AG04450 (cell line): ENCODE measurements around the gene MAP7D1. TPM values are rescaled to one million over a fixed set of nuclear protein-coding genes. Genes with fewer than 3 reads are reported as not detected.

Source experiments
- CTCF ChIA-PET: fragments of 300-600, 350-600 bp; formaldehyde crosslinking; extraction: SDS; loops from one replicate; lab custom pipeline; 2022; ENCODE audit warnings: antibody characterized with exemption, inconsistent platforms; lab: Charles Lee
- POLR2A ChIA-PET: fragments of 350-600 bp; formaldehyde crosslinking; extraction: SDS; loops from one replicate; lab custom pipeline; 2021; ENCODE audit warnings: antibody characterized with exemption, inconsistent platforms; lab: Yijun Ruan, JAX
- DNase-seq: peaks from one replicate; pipeline ENCODE4 v3.0.0-alpha.2; 2011; ENCODE audit warnings: low read depth, low spot score
- H3K27ac ChIP-seq: one replicate; pipeline ENCODE4 v1.5.1; 2012; ENCODE audit warnings: low read depth, low read length, control low read depth
- H3K27me3 ChIP-seq: one replicate; pipeline ENCODE4 v1.6.0; 2012; ENCODE audit warnings: low read length; ENCODE audit not compliant: control insufficient read depth, insufficient read depth
- H3K4me3 ChIP-seq: 2 replicates; pipeline ENCODE4 v1.5.1; 2011; ENCODE audit warnings: mild to moderate bottlenecking, low read depth, low read length, control low read depth
- H3K9me3 ChIP-seq: 2 replicates; pipeline ENCODE4 v1.5.1; 2012; ENCODE audit warnings: low read length; ENCODE audit not compliant: control insufficient read depth, insufficient read depth
- CTCF ChIP-seq: IDR thresholded peaks from 2 replicates; pipeline ENCODE4 v1.5.1; 2011; ENCODE audit warnings: low read depth, low read length, control low read depth, inconsistent platforms
- polyA plus RNA-seq: library from polyadenylated mRNA; depleted of rRNA; stranded (reverse); fragments of >200 nt; gene quantifications from 2 replicates; pipeline ENCODE4 v1.2.3, GENCODE V29; 2011

MAP7D1 gene
- polyA plus RNA-seq, 1 experiment, result 23.4 TPM

GRCh38 chr1:36177589-36178431, 21.9 kb downstream of the MAP7D1 start:
- H3K27me3 ChIP-seq, result no peaks in the 10 kb centered on the region
- no peak for TF ChIP-seq CTCF
- ChIA-PET POLR2A (no interaction called here), CTCF (interaction anchor here (1.4 kb wide), 1 partner anchor 108 kb away, joined by 4 read pairs; no protein-coding TSS in a partner anchor)
- no peaks in the 10 kb centered on the region; the same call in 1 of the 2 replicates for H3K9me3 ChIP-seq
- H3K27ac ChIP-seq, result no peak overlapping the region
- no peak for DNase-seq
- H3K4me3 ChIP-seq, result no peak overlapping the region

GRCh38 chr1:36178471-36179219, 22.7 kb downstream of the MAP7D1 start:
- no peaks in the 10 kb centered on the region for H3K27me3 ChIP-seq
- no peak overlapping the region for H3K27ac ChIP-seq
- H3K4me3 ChIP-seq, result no peak overlapping the region
- no peak for TF ChIP-seq CTCF
- no peak for DNase-seq
- CTCF ChIA-PET, result interaction anchor here (0.6 to 1.6 kb wide), 3 partner anchors 10 to 103 kb away, joined by 3 to 7 read pairs (median 6); no protein-coding TSS in a partner anchor
- POLR2A ChIA-PET, result no interaction called here
- no peaks in the 10 kb centered on the region; the same call in 1 of the 2 replicates for H3K9me3 ChIP-seq

- Histone ChIP-seq H3K27me3 (no peaks in the 10 kb centered on the region), H3K9me3 (no peaks in the 10 kb centered on the region; the same call in 1 of the 2 replicates), H3K27ac (no peak overlapping the region), H3K4me3 (no peak overlapping the region)
- ChIA-PET CTCF (interaction anchor here (1.0 to 1.6 kb wide), 2 partner anchors 9 to 29 kb away, joined by 3 to 6 read pairs; no protein-coding TSS in a partner anchor), POLR2A (interaction anchor here (0.6 kb wide), 1 partner anchor 92 kb away, joined by 3 read pairs; no protein-coding TSS in a partner anchor)
- TF ChIP-seq CTCF, result no peak
- no peak for DNase-seq
These were observed 23.2 kb downstream of the MAP7D1 start for GRCh38 chr1:36179220-36179600.

- no peak for DNase-seq
- ChIA-PET POLR2A (interaction anchor here (0.5 to 1.2 kb wide), 6 partner anchors 9 to 83 kb away, joined by 3 to 9 read pairs (median 4); no protein-coding TSS in a partner anchor), CTCF (interaction anchor here (0.7 to 1.4 kb wide), 3 partner anchors 22 to 84 kb away, joined by 3 to 5 read pairs (median 5); partner anchors contain the start of gene TRAPPC3)
- no peak for TF ChIP-seq CTCF
- H3K9me3 ChIP-seq, result no peaks in the 10 kb centered on the region; the same call in 1 of the 2 replicates
- H3K4me3 ChIP-seq, result no peak overlapping the region
- H3K27me3 ChIP-seq, result no peaks in the 10 kb centered on the region
- H3K27ac ChIP-seq, result peak overlapping the region; percentile 11
These were observed 26.8 kb downstream of the MAP7D1 start for GRCh38 chr1:36182734-36183133.
